A172 (cell line): ENCODE measurements around the gene ADAP1. TPM values are rescaled to one million over a fixed set of nuclear protein-coding genes. Genes with fewer than 3 reads are reported as not detected.

ENCODE experiments used
- DNase-seq: peaks from one replicate; pipeline ENCODE4 v3.0.0-alpha.2; 2015; ENCODE audit warnings: low spot score
- total RNA-seq: library from RNA; depleted of rRNA; stranded (reverse); fragments of >200 nt; shearing (Covaris generic); gene quantifications from 2 replicates; pipeline ENCODE4 v1.2.3, GENCODE V29; 2014

The ADAP1 gene
- total RNA-seq, 1 experiment from 2014 or later: 46.8 TPM

GRCh38 chr7:895451-896052 is 58.9 kb downstream of the ADAP1 start:
- DNase-seq: no peak

GRCh38 chr7:894927-895450 is 59.5 kb downstream of the ADAP1 start:
- no peak for DNase-seq

- DNase-seq: no peak
Measured at GRCh38 chr7:894164-894867, 60.2 kb downstream of the ADAP1 start.

GRCh38 chr7:893686-894085 is 60.8 kb downstream of the ADAP1 start:
- no peak for DNase-seq

GRCh38 chr7:892648-893593 is 61.6 kb downstream of the ADAP1 start:
- DNase-seq: no peak

- DNase-seq: no peak
Measured at GRCh38 chr7:891805-892204, 62.7 kb downstream of the ADAP1 start.

GRCh38 chr7:891291-891690 is 63.2 kb downstream of the ADAP1 start:
- no peak for DNase-seq

- DNase-seq: no peak
Measured at GRCh38 chr7:890868-891267, 63.6 kb downstream of the ADAP1 start.

GRCh38 chr7:889391-889790 is 65.1 kb downstream of the ADAP1 start:
- DNase-seq: no peak

GRCh38 chr7:889025-889390 is 65.5 kb downstream of the ADAP1 start:
- no peak for DNase-seq

- DNase-seq: no peak
Measured at GRCh38 chr7:888081-889024, 66.1 kb downstream of the ADAP1 start.

GRCh38 chr7:887488-887820 is 67.0 kb downstream of the ADAP1 start:
- no peak for DNase-seq

- DNase-seq: no peak
Measured at GRCh38 chr7:886626-887487, 67.6 kb downstream of the ADAP1 start.

- no peak for DNase-seq
Measured at GRCh38 chr7:885893-886625, 68.4 kb downstream of the ADAP1 start.

- DNase-seq: no peak
Measured at GRCh38 chr7:885261-885892, 69.1 kb downstream of the ADAP1 start.

- DNase-seq: no peak
Measured at GRCh38 chr7:884191-885003, 70.1 kb downstream of the ADAP1 start.

- DNase-seq: no peak
Measured at GRCh38 chr7:883055-884021, 71.1 kb downstream of the ADAP1 start.
